Hepatocyte (in vitro differentiated cells): Measurements from ENCODE around the gene PCID2.

Source experiments
- EZH2 ChIP-seq: fragments of 200-600 bp; sonication (generic); IDR thresholded peaks from 2 replicates; pipeline ENCODE4 v1.6.1; 2016; ENCODE audit warnings: antibody characterized with exemption, mild to moderate bottlenecking, borderline replicate concordance
- TF ChIP-seq, protein P1 (sequence below): fragments of 200-600 bp; sonication (generic); IDR thresholded peaks from 2 replicates; pipeline ENCODE4 v1.5.1; 2016; ENCODE audit warnings: antibody characterized with exemption, mild to moderate bottlenecking; ENCODE audit not compliant: poor library complexity

DNA sequence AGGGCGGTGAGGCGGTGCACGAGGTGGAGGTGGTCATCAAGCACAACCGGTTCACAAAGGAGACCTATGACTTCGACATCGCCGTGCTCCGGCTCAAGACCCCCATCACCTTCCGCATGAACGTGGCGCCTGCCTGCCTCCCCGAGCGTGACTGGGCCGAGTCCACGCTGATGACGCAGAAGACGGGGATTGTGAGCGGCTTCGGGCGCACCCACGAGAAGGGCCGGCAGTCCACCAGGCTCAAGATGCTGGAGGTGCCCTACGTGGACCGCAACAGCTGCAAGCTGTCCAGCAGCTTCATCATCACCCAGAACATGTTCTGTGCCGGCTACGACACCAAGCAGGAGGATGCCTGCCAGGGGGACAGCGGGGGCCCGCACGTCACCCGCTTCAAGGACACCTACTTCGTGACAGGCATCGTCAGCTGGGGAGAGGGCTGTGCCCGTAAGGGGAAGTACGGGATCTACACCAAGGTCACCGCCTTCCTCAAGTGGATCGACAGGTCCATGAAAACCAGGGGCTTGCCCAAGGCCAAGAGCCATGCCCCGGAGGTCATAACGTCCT is 59.4 kb downstream of the PCID2 start:
- TF ChIP-seq, protein P1, sequence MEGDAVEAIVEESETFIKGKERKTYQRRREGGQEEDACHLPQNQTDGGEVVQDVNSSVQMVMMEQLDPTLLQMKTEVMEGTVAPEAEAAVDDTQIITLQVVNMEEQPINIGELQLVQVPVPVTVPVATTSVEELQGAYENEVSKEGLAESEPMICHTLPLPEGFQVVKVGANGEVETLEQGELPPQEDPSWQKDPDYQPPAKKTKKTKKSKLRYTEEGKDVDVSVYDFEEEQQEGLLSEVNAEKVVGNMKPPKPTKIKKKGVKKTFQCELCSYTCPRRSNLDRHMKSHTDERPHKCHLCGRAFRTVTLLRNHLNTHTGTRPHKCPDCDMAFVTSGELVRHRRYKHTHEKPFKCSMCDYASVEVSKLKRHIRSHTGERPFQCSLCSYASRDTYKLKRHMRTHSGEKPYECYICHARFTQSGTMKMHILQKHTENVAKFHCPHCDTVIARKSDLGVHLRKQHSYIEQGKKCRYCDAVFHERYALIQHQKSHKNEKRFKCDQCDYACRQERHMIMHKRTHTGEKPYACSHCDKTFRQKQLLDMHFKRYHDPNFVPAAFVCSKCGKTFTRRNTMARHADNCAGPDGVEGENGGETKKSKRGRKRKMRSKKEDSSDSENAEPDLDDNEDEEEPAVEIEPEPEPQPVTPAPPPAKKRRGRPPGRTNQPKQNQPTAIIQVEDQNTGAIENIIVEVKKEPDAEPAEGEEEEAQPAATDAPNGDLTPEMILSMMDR: no peak
- TF ChIP-seq EZH2: no peak
